K562 (cell line): ENCODE data around the gene KMT2D. TPM values are rescaled to one million over a fixed set of nuclear protein-coding genes. Genes with fewer than 3 reads are reported as not detected.

Experiments
- CBFA2T2 ChIP-seq: fragments of 450-650 bp; conservative IDR thresholded peaks from 2 replicates; pipeline ENCODE4 v1.6.1; 2017; ENCODE audit warnings: mild to moderate bottlenecking
- E4F1 ChIP-seq: fragments of 250-450 bp; sonication (Bioruptor Pico); IDR thresholded peaks from 2 replicates; pipeline ENCODE4 v1.5.0; 2021; ENCODE audit warnings: mild to moderate bottlenecking, borderline replicate concordance
- ETV5 ChIP-seq: sonication (generic); formaldehyde crosslinking; IDR thresholded peaks from 2 replicates; pipeline ENCODE4 v1.4.0; 2020; ENCODE audit warnings: low read depth, mild to moderate bottlenecking, missing genetic modification reagents
- FOXO4 ChIP-seq: fragments of 450-650 bp; formaldehyde crosslinking; IDR thresholded peaks from 2 replicates; pipeline ENCODE4 v1.4.0; 2020; ENCODE audit warnings: mild to moderate bottlenecking, moderate library complexity
- FUS ChIP-seq: fragments of 200-400 bp; formaldehyde crosslinking; optimal IDR thresholded peaks from 2 replicates; pipeline ENCODE3; 2017; ENCODE audit warnings: low read depth, low read length
- GATAD2A ChIP-seq: fragments of 450-650 bp; IDR thresholded peaks from 2 replicates; pipeline ENCODE4 v1.6.1; 2017
- KHSRP ChIP-seq: fragments of 450-650 bp; IDR thresholded peaks from 2 replicates; pipeline ENCODE4 v1.6.1; 2017
- NUFIP1 ChIP-seq: fragments of 450-650 bp; IDR thresholded peaks from 2 replicates; pipeline ENCODE4 v1.6.1; 2018; ENCODE audit not compliant: partially characterized antibody
- OTX1 ChIP-seq: fragments of 450-650 bp; formaldehyde crosslinking; IDR thresholded peaks from 2 replicates; pipeline ENCODE4 v1.4.0; 2022; ENCODE audit warnings: mild to moderate bottlenecking
- PATZ1 ChIP-seq: fragments of 250-450 bp; sonication (Bioruptor Pico); IDR thresholded peaks from 2 replicates; pipeline ENCODE4 v1.5.0; 2020; ENCODE audit warnings: mild to moderate bottlenecking, borderline replicate concordance
- PRPF4 ChIP-seq: fragments of 200-400 bp; formaldehyde crosslinking; IDR thresholded peaks from one replicate; pipeline ENCODE4 v1.6.1; 2017; ENCODE audit warnings: low read length, low read depth, mild to moderate bottlenecking; ENCODE audit not compliant: insufficient read depth, poor library complexity, severe bottlenecking
- SAP30 ChIP-seq: fragments of 200-600 bp; sonication (generic); IDR thresholded peaks from 2 replicates; pipeline ENCODE4 v1.6.1; 2012; ENCODE audit warnings: borderline replicate concordance, low read depth, mild to moderate bottlenecking, moderate library complexity, low read length, control low read depth, inconsistent platforms; ENCODE audit not compliant: insufficient read depth, poor library complexity, severe bottlenecking
- SIN3B ChIP-seq: fragments of 450-650 bp; IDR thresholded peaks from 2 replicates; pipeline ENCODE4 v1.6.1; 2017; ENCODE audit warnings: low read depth, mild to moderate bottlenecking, moderate library complexity
- TBP ChIP-seq: optimal IDR thresholded peaks from 2 replicates; pipeline ENCODE3; 2011; ENCODE audit warnings: low read depth, low read length, improper control_type of control experiment
- TRIM25 ChIP-seq: fragments of 450-650 bp; IDR thresholded peaks from 2 replicates; pipeline ENCODE4 v1.7.0; 2016; ENCODE audit warnings: borderline replicate concordance
- ZKSCAN8 ChIP-seq: fragments of 200-800 bp; sonication (Bioruptor generic); IDR thresholded peaks from 2 replicates; pipeline ENCODE4 v1.6.1; 2016; ENCODE audit warnings: missing genetic modification characterization, missing compliant biosample characterization
- ZNF133 ChIP-seq: fragments of 250-450 bp; sonication (Bioruptor Pico); IDR thresholded peaks from 2 replicates; pipeline ENCODE4 v1.4.0; 2020; ENCODE audit warnings: mild to moderate bottlenecking
- polyA plus RNA-seq, 8 experiments: library from polyadenylated mRNA; depleted of rRNA in 4 of 8; stranded (reverse) in 5 of 8; unstranded in 3 of 8; fragments of >200 nt; fragmentation: Nextera tagmentation in 2 of 8; fragmentation: Illumina TruSeq in 1 of 8; extraction: Ambion mirVana in 2 of 8; extraction: Trizol in 1 of 8; gene quantifications; 2 replicates each; pipeline versions ENCODE4 v1.2.1 to v1.2.3, GENCODE V29; 2011 to 2014; ENCODE audit warnings: inconsistent platforms in 1 of 8, missing spikeins in 1 of 8
- total RNA-seq, 7 experiments: library from RNA; depleted of rRNA in 6 of 7; stranded (reverse); fragments of >200 nt in 6 of 7; fragmentation: Illumina TruSeq in 2 of 7; extraction: Trizol in 2 of 7; gene quantifications; 2 replicates each; pipeline versions ENCODE4 v1.2.1 to v1.2.3, GENCODE V29; 2011 to 2021; ENCODE audit warnings: low replicate concordance in 1 of 7

Gene KMT2D
- total and polyA plus RNA-seq, 9 of the 15 experiments (the other 6 are each of a cell fraction or from before 2014, with no cell fraction given) = 0.22 to 93.7 (median 13.7) TPM

GRCh38 chr12:49018261-49019119, 42.1 kb downstream of the KMT2D start, which contains the start of gene PRKAG1 (continued):
- TF ChIP-seq FOXO4 (CRISPR knock-in tag) = no peak
- no peak for TF ChIP-seq SAP30
- TF ChIP-seq FUS = no peak
- TF ChIP-seq OTX1 = no peak
- TF ChIP-seq ZNF133 (CRISPR knock-in tag) = no peak
- peak; percentile 92 for TF ChIP-seq ETV5
- peak; percentile 90 for TF ChIP-seq PRPF4
- TF ChIP-seq ZKSCAN8 (CRISPR knock-in tag) = no peak
- peak; percentile 9; the same call in 1 of the 2 replicates for TF ChIP-seq SIN3B
- TF ChIP-seq E4F1 (CRISPR knock-in tag) = no peak
- no peak for TF ChIP-seq PATZ1 (CRISPR knock-in tag)
- TF ChIP-seq GATAD2A = no peak
- TF ChIP-seq TBP = peak; percentile 96
- no peak for TF ChIP-seq TRIM25
- no peak for TF ChIP-seq NUFIP1
- no peak for TF ChIP-seq CBFA2T2
- TF ChIP-seq KHSRP = no peak
